Choroid plexus epithelial cell (primary cell): ENCODE measurements around the gene ALG12.

ENCODE experiments used
- DNase-seq: peaks from one replicate; pipeline ENCODE4 v3.0.0-alpha.2; 2010; ENCODE audit warnings: low read depth
- H3K4me3 ChIP-seq: 2 replicates; pipeline ENCODE4 v1.5.1; 2011; ENCODE audit warnings: low read depth, mild to moderate bottlenecking, control low read depth, low read length, moderate library complexity
- CTCF ChIP-seq: conservative IDR thresholded peaks from 2 replicates; pipeline ENCODE4 v1.5.1; 2011; ENCODE audit warnings: low read depth, mild to moderate bottlenecking, control low read depth, inconsistent platforms, low read length, moderate library complexity

Gene ALG12

GRCh38 chr22:49884503-49885260 is 33.6 kb downstream of the ALG12 start:
- no peak for DNase-seq
- no peak overlapping the region for H3K4me3 ChIP-seq
- TF ChIP-seq CTCF = no peak

GRCh38 chr22:49884075-49884474 is 34.2 kb downstream of the ALG12 start:
- no peak for TF ChIP-seq CTCF
- no peak for DNase-seq
- H3K4me3 ChIP-seq = no peak overlapping the region

GRCh38 chr22:49883294-49883640 is 35.0 kb downstream of the ALG12 start:
- TF ChIP-seq CTCF = no peak
- H3K4me3 ChIP-seq = no peak overlapping the region
- peak; percentile 49 for DNase-seq

GRCh38 chr22:49882519-49883293 is 35.5 kb downstream of the ALG12 start:
- H3K4me3 ChIP-seq = no peak overlapping the region
- peak; percentile 12 for DNase-seq
- no peak for TF ChIP-seq CTCF

GRCh38 chr22:49881856-49882255 is 36.4 kb downstream of the ALG12 start:
- TF ChIP-seq CTCF = no peak
- DNase-seq = no peak
- H3K4me3 ChIP-seq = no peak overlapping the region

- no peak overlapping the region for H3K4me3 ChIP-seq
- peak; percentile 13 for DNase-seq
- TF ChIP-seq CTCF = no peak
Observed at GRCh38 chr22:49880281-49880680, 38.0 kb downstream of the ALG12 start.

GRCh38 chr22:49879871-49880270 is 38.4 kb downstream of the ALG12 start:
- DNase-seq = no peak
- no peak overlapping the region for H3K4me3 ChIP-seq
- TF ChIP-seq CTCF = no peak
